HCT116 (cell line): ENCODE data around the gene FRMPD1. TPM values are rescaled to one million over a fixed set of nuclear protein-coding genes. Genes with fewer than 3 reads are reported as not detected.

Source experiments
- ATAC-seq: fragments of 200-7000 bp; cut with Tn5 transposase; 2 replicates; pipeline ENCODE4 v1.9.1; 2020; ENCODE audit warnings: mild to moderate bottlenecking, moderate library complexity
- BruUV-seq: library from RNA; stranded (reverse); fragments of 400-500 nt; replicated peaks from 2 replicates; lab custom pipeline; 2021; lab: Mats Ljungman, UMichigan
- CTCF ChIA-PET: fragments of 300-600 bp; sonication (Branson Sonifier 250); formaldehyde crosslinking; loops from one replicate; lab custom pipeline; 2021; ENCODE audit warnings: antibody characterized with exemption; lab: Charles Lee
- POLR2A ChIA-PET: fragments of 300-600, 350-600 bp; sonication (Branson Sonifier 250); formaldehyde crosslinking; loops from one replicate; lab custom pipeline; 2021; ENCODE audit warnings: antibody characterized with exemption; lab: Charles Lee
- RAD21 ChIA-PET, 2 experiments: fragments of 300-600 bp; sonication (Branson Sonifier 250); formaldehyde crosslinking; loops; one replicate each; lab custom pipeline; 2023; ENCODE audit warnings: low total read pairs in 2 of 2; ENCODE audit not compliant: uncharacterized antibody in 2 of 2, unreplicated experiment in 2 of 2, low non-redundant PET in 1 of 2; lab: Charles Lee
- DNase-seq: peaks from one replicate; pipeline ENCODE4 v3.0.0-alpha.2; 2010; ENCODE audit warnings: low read depth, low spot score
- H2AFZ ChIP-seq: fragments of 200-600 bp; shearing (Covaris generic), sonication (generic); 2 replicates; pipeline ENCODE4 v1.6.1; 2017; ENCODE audit warnings: low read depth, mixed run types, mixed read lengths, antibody characterized with exemption, low read length; ENCODE audit not compliant: poor library complexity, severe bottlenecking
- H3K27ac ChIP-seq: 2 replicates; pipeline ENCODE4 v1.5.1; 2012; ENCODE audit warnings: low read depth, low read length
- H3K27me3 ChIP-seq: fragments of 200-600 bp; sonication (generic); 2 replicates; pipeline ENCODE4 v1.6.1; 2016; ENCODE audit warnings: mixed run types, low read length, mixed read lengths; ENCODE audit not compliant: insufficient read depth
- H3K36me3 ChIP-seq, 2 experiments: fragments of 200-500 bp in 1 of 2; fragments of 200-600 bp in 1 of 2; sonication (Bioruptor generic) in 1 of 2; sonication (generic) in 1 of 2; 2 replicates each; pipeline versions ENCODE4 v1.5.1 to v1.6.1; 2014 to 2016; ENCODE audit warnings: low read length in 2 of 2, inconsistent platforms in 1 of 2, mixed read lengths in 1 of 2, mixed run types in 1 of 2; ENCODE audit not compliant: insufficient read depth in 2 of 2, control insufficient read depth in 1 of 2
- H3K4me1 ChIP-seq, 2 experiments: fragments of 200-600 bp in 1 of 2; sonication (generic) in 1 of 2; 2 replicates each; pipeline versions ENCODE4 v1.5.1 to v1.6.1; 2012 to 2017; ENCODE audit warnings: low read length in 2 of 2, inconsistent platforms in 1 of 2, mild to moderate bottlenecking in 1 of 2, mixed read lengths in 1 of 2, mixed run types in 1 of 2, moderate library complexity in 1 of 2; ENCODE audit not compliant: insufficient read depth in 2 of 2, control insufficient read depth in 1 of 2
- H3K4me2 ChIP-seq: fragments of 200-600 bp; sonication (generic); 2 replicates; pipeline ENCODE4 v1.6.1; 2017; ENCODE audit warnings: mixed run types, low read length, mixed read lengths
- H3K4me3 ChIP-seq, 2 experiments: fragments of 200-600 bp in 1 of 2; sonication (generic) in 1 of 2; replicated peaks in 1 of 2; 2 replicates each; pipeline ENCODE4 v1.5.1; 2011 to 2016; ENCODE audit warnings: low read length in 2 of 2, control low read depth in 1 of 2, low read depth in 1 of 2, mild to moderate bottlenecking in 1 of 2, mixed read lengths in 1 of 2, mixed run types in 1 of 2
- H3K79me2 ChIP-seq: fragments of 200-600 bp; sonication (generic); 2 replicates; pipeline ENCODE4 v1.6.1; 2017; ENCODE audit warnings: mild to moderate bottlenecking, mixed run types, low read length, moderate library complexity, mixed read lengths; ENCODE audit not compliant: insufficient read depth
- H3K9ac ChIP-seq: fragments of 200-600 bp; sonication (generic); 2 replicates; pipeline ENCODE4 v1.6.1; 2016; ENCODE audit warnings: low read length, mixed read lengths
- H3K9me2 ChIP-seq: fragments of 200-600 bp; sonication (generic), shearing (Covaris generic); 2 replicates; pipeline ENCODE4 v1.6.1; 2017; ENCODE audit warnings: mixed run types, mild to moderate bottlenecking, moderate library complexity; ENCODE audit not compliant: insufficient read depth
- H3K9me3 ChIP-seq, 2 experiments: fragments of 200-500 bp in 1 of 2; fragments of 200-600 bp in 1 of 2; sonication (Bioruptor generic) in 1 of 2; sonication (generic) in 1 of 2; 2 replicates each; pipeline ENCODE4 v1.6.1; 2014 to 2017; ENCODE audit warnings: low read length in 2 of 2, mixed read lengths in 2 of 2, inconsistent platforms in 1 of 2, low read depth in 1 of 2, mild to moderate bottlenecking in 1 of 2, mixed run types in 1 of 2, moderate library complexity in 1 of 2; ENCODE audit not compliant: control insufficient read depth in 1 of 2, insufficient read depth in 1 of 2
- H4K20me1 ChIP-seq: fragments of 200-600 bp; sonication (generic), shearing (Covaris generic); 2 replicates; pipeline ENCODE4 v1.6.1; 2017; ENCODE audit warnings: mixed run types, mild to moderate bottlenecking, moderate library complexity; ENCODE audit not compliant: insufficient read depth
- CEBPB ChIP-seq: IDR thresholded peaks from 2 replicates; pipeline ENCODE4 v1.6.1; 2012; ENCODE audit warnings: low read depth
- ELF1 ChIP-seq: IDR thresholded peaks from 2 replicates; pipeline ENCODE4 v1.6.1; 2012; ENCODE audit warnings: low read depth, borderline replicate concordance
- EZH2phosphoT487 ChIP-seq: fragments of 200-600 bp; IDR thresholded peaks from 2 replicates; pipeline ENCODE4 v1.6.1; 2018; ENCODE audit warnings: antibody characterized with exemption, borderline replicate concordance
- FOSL1 ChIP-seq: IDR thresholded peaks from 2 replicates; pipeline ENCODE4 v1.6.1; 2012; ENCODE audit warnings: low read depth
- JUND ChIP-seq: IDR thresholded peaks from 2 replicates; pipeline ENCODE4 v1.6.1; 2012
- POLR2AphosphoS5 ChIP-seq: IDR thresholded peaks from 2 replicates; pipeline ENCODE4 v1.6.1; 2011; ENCODE audit warnings: mild to moderate bottlenecking, low read depth, low read length, moderate library complexity
- SIN3A ChIP-seq: IDR thresholded peaks from 2 replicates; pipeline ENCODE4 v1.6.1; 2012; ENCODE audit warnings: low read depth
- YY1 ChIP-seq: IDR thresholded peaks from 2 replicates; pipeline ENCODE4 v1.6.1; 2011; ENCODE audit warnings: low read length, low read depth, moderate library complexity, mild to moderate bottlenecking; ENCODE audit not compliant: insufficient replicate concordance; ENCODE audit errors: extremely low read depth
- ZFX ChIP-seq: fragments of 450-650 bp; IDR thresholded peaks from 2 replicates; pipeline ENCODE4 v1.6.1; 2017
- ZNF274 ChIP-seq: fragments of 200-500 bp; sonication (Bioruptor generic); IDR thresholded peaks from 2 replicates; pipeline ENCODE4 v1.6.1; 2014; ENCODE audit warnings: mild to moderate bottlenecking, low read depth, low read length, inconsistent platforms
- intact Hi-C: fragments of 100-400 bp; cut with micrococcal nuclease; formaldehyde crosslinking; loops from 2 replicates; pipeline ENCODE4 v1.10.0; 2022
- total RNA-seq: library from RNA; stranded (reverse); gene quantifications from one replicate; pipeline ENCODE4 v1.2.1, GENCODE V29; 2021; ENCODE audit not compliant: unreplicated experiment
- TF ChIP-seq, protein P1 (sequence below): IDR thresholded peaks from 2 replicates; pipeline ENCODE4 v1.6.1; 2012
- TF ChIP-seq, protein P2 (sequence below), 3 experiments: fragments of 200-600 bp in 1 of 3; sonication (generic) in 1 of 3; IDR thresholded peaks in 2 of 3; conservative IDR thresholded peaks in 1 of 3; 2 replicates each; pipeline ENCODE4 v1.5.1; 2012 to 2017; ENCODE audit warnings: low read depth in 2 of 3, low read length in 2 of 3, antibody characterized with exemption in 1 of 3, borderline replicate concordance in 1 of 3, control low read depth in 1 of 3, mild to moderate bottlenecking in 1 of 3, mixed read lengths in 1 of 3, mixed run types in 1 of 3, moderate library complexity in 1 of 3; ENCODE audit not compliant: insufficient read depth in 1 of 3
- TF ChIP-seq, protein P3 (sequence below): IDR thresholded peaks from 2 replicates; pipeline ENCODE4 v1.6.1; 2011; ENCODE audit warnings: mild to moderate bottlenecking, low read length, moderate library complexity; ENCODE audit not compliant: insufficient replicate concordance; ENCODE audit errors: extremely low read depth

FRMPD1 gene
- total RNA-seq, 1 experiment from 2014 or later: 0.52 TPM

DNA sequence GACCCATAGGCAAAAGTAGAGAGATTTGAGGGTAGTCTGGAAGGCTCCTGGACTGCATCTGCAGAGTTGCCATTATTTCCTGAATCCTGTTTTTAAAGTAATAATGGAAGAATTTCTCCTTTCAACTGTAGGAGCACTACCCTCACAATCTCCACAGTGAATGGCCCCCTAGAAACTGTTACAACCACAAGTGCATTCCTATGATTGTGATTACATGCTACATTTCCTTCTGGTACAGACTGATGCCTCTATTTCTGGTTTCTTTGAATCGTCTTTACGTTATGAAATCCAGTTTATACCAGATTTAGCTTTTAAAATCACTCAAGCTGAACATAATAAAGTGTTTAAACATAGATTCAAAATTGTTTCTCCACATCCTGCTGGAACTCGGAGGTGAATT lies 49.4 kb downstream of the FRMPD1 start:
- no peak overlapping the region for H3K27ac ChIP-seq
- no peak overlapping the region for H3K4me3 ChIP-seq
- H4K20me1 ChIP-seq: no peaks in the 10 kb centered on the region
- H3K27me3 ChIP-seq: no peaks in the 10 kb centered on the region
- no peaks in the 10 kb centered on the region for H3K79me2 ChIP-seq
- no peaks in the 10 kb centered on the region for H3K36me3 ChIP-seq
- ATAC-seq (no peak), DNase-seq (no peak)
- ChIA-PET RAD21 (no interaction called here), POLR2A (no interaction called here), CTCF (no interaction called here)
- no peaks in the 10 kb centered on the region for H3K9me3 ChIP-seq
- no peak overlapping the region for H2AFZ ChIP-seq
- no peak overlapping the region for H3K9ac ChIP-seq
- H3K4me1 ChIP-seq: no peaks in the 10 kb centered on the region
- H3K9me2 ChIP-seq: no peaks in the 10 kb centered on the region
- no peak overlapping the region for H3K4me2 ChIP-seq
- intact Hi-C loops: no loop called here
- BruUV-seq: no TSS peak
- TF ChIP-seq SIN3A (no peak), EZH2phosphoT487 (no peak), YY1 (no peak), ELF1 (no peak), CEBPB (no peak), JUND (no peak), ZNF274 (no peak), ZFX (no peak), FOSL1 (no peak), POLR2AphosphoS5 (no peak)
- TF ChIP-seq, protein P1, sequence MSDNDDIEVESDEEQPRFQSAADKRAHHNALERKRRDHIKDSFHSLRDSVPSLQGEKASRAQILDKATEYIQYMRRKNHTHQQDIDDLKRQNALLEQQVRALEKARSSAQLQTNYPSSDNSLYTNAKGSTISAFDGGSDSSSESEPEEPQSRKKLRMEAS: no peak
- TF ChIP-seq, protein P2, sequence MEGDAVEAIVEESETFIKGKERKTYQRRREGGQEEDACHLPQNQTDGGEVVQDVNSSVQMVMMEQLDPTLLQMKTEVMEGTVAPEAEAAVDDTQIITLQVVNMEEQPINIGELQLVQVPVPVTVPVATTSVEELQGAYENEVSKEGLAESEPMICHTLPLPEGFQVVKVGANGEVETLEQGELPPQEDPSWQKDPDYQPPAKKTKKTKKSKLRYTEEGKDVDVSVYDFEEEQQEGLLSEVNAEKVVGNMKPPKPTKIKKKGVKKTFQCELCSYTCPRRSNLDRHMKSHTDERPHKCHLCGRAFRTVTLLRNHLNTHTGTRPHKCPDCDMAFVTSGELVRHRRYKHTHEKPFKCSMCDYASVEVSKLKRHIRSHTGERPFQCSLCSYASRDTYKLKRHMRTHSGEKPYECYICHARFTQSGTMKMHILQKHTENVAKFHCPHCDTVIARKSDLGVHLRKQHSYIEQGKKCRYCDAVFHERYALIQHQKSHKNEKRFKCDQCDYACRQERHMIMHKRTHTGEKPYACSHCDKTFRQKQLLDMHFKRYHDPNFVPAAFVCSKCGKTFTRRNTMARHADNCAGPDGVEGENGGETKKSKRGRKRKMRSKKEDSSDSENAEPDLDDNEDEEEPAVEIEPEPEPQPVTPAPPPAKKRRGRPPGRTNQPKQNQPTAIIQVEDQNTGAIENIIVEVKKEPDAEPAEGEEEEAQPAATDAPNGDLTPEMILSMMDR (IDR thresholded peaks at IDR 0.05 in 2 of 3, conservative IDR thresholded peaks at IDR 0.05 in 1 of 3; ENCODE audit: borderline replicate concordance in 1 of 3, insufficient read depth in 1 of 3, low read depth in 2 of 3, low read length in 2 of 3): no peak
- TF ChIP-seq, protein P3, sequence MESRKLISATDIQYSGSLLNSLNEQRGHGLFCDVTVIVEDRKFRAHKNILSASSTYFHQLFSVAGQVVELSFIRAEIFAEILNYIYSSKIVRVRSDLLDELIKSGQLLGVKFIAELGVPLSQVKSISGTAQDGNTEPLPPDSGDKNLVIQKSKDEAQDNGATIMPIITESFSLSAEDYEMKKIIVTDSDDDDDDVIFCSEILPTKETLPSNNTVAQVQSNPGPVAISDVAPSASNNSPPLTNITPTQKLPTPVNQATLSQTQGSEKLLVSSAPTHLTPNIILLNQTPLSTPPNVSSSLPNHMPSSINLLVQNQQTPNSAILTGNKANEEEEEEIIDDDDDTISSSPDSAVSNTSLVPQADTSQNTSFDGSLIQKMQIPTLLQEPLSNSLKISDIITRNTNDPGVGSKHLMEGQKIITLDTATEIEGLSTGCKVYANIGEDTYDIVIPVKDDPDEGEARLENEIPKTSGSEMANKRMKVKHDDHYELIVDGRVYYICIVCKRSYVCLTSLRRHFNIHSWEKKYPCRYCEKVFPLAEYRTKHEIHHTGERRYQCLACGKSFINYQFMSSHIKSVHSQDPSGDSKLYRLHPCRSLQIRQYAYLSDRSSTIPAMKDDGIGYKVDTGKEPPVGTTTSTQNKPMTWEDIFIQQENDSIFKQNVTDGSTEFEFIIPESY: no peak
